HepG2 (cell line): ENCODE results near the gene LINGO3. TPM values are rescaled to one million over a fixed set of nuclear protein-coding genes. Genes with fewer than 3 reads are reported as not detected.

Experiments
- ELF1 ChIP-seq: sonication (generic); formaldehyde crosslinking; IDR thresholded peaks from 2 replicates; pipeline ENCODE4 v1.4.0; 2020; ENCODE audit warnings: missing genetic modification reagents
- KAT8 ChIP-seq: IDR thresholded peaks from 2 replicates; pipeline ENCODE4 v1.6.1; 2016; ENCODE audit warnings: missing genetic modification reagents, missing compliant biosample characterization
- KLF9 ChIP-seq: IDR thresholded peaks from 2 replicates; pipeline ENCODE4 v1.6.1; 2016; ENCODE audit warnings: low read depth
- MYC ChIP-seq: sonication (generic); formaldehyde crosslinking; IDR thresholded peaks from 2 replicates; pipeline ENCODE4 v1.9.0; 2021; ENCODE audit warnings: missing genetic modification reagents, borderline replicate concordance
- NFATC3 ChIP-seq: sonication (generic); formaldehyde crosslinking; IDR thresholded peaks from 2 replicates; pipeline ENCODE4 v1.5.1; 2020; ENCODE audit warnings: mild to moderate bottlenecking, missing genetic modification reagents
- NFKBIZ ChIP-seq: IDR thresholded peaks from 2 replicates; pipeline ENCODE4 v1.6.1; 2018; ENCODE audit warnings: missing genetic modification reagents, missing compliant biosample characterization
- SAFB2 ChIP-seq: sonication (generic); formaldehyde crosslinking; IDR thresholded peaks from 2 replicates; pipeline ENCODE4 v1.5.1; 2020; ENCODE audit warnings: missing genetic modification reagents, low read depth, mild to moderate bottlenecking, borderline replicate concordance
- SMAD1 ChIP-seq: sonication (generic); formaldehyde crosslinking; IDR thresholded peaks from 2 replicates; pipeline ENCODE4 v1.4.0; 2020; ENCODE audit warnings: missing genetic modification reagents, low read depth, mild to moderate bottlenecking, borderline replicate concordance
- TAF15 ChIP-seq: fragments of 200-400 bp; formaldehyde crosslinking; IDR thresholded peaks from one replicate; pipeline ENCODE4 v1.6.1; 2018; ENCODE audit warnings: mild to moderate bottlenecking, low read depth, low read length; ENCODE audit not compliant: poor library complexity, severe bottlenecking
- ZFY ChIP-seq: sonication (generic); formaldehyde crosslinking; IDR thresholded peaks from 2 replicates; pipeline ENCODE4 v1.4.0; 2020; ENCODE audit warnings: missing genetic modification reagents
- ZKSCAN8 ChIP-seq: IDR thresholded peaks from 2 replicates; pipeline ENCODE4 v1.6.1; 2016; ENCODE audit warnings: borderline replicate concordance, missing genetic modification reagents, missing compliant biosample characterization
- ZNF20 ChIP-seq: sonication (generic); formaldehyde crosslinking; IDR thresholded peaks from 2 replicates; pipeline ENCODE4 v1.4.0; 2020; ENCODE audit warnings: mild to moderate bottlenecking, moderate library complexity, missing genetic modification reagents
- ZNF205 ChIP-seq: IDR thresholded peaks from 2 replicates; pipeline ENCODE4 v1.6.1; 2018; ENCODE audit warnings: missing biosample characterization, missing genetic modification reagents
- ZNF232 ChIP-seq: sonication (generic); formaldehyde crosslinking; IDR thresholded peaks from 2 replicates; pipeline ENCODE4 v1.4.0; 2020; ENCODE audit warnings: missing genetic modification reagents, borderline replicate concordance
- ZNF329 ChIP-seq: sonication (generic); formaldehyde crosslinking; IDR thresholded peaks from 2 replicates; pipeline ENCODE4 v1.9.0; 2021; ENCODE audit warnings: low read depth, mild to moderate bottlenecking, missing genetic modification reagents
- ZNF678 ChIP-seq: sonication (generic); formaldehyde crosslinking; IDR thresholded peaks from 2 replicates; pipeline ENCODE4 v1.4.0; 2020; ENCODE audit warnings: mild to moderate bottlenecking, missing genetic modification reagents
- polyA plus RNA-seq, 8 experiments: library from polyadenylated mRNA; depleted of rRNA in 3 of 8; stranded (reverse) in 7 of 8; unstranded in 1 of 8; fragments of >200 nt; fragmentation: Illumina TruSeq in 4 of 8; extraction: Trizol in 4 of 8; gene quantifications; 2 replicates each; pipeline versions ENCODE4 v1.2.1 to v1.2.3, GENCODE V29; 2011 to 2016; ENCODE audit warnings: low read depth in 4 of 8, missing spikeins in 1 of 8, mixed read lengths in 1 of 8; ENCODE audit not compliant: insufficient read depth in 1 of 8
- total RNA-seq, 5 experiments: library from RNA; depleted of rRNA; stranded (reverse); fragments of >200 nt; fragmentation: Illumina TruSeq; extraction: Trizol; gene quantifications; 2 replicates each; pipeline ENCODE4 v1.2.3, GENCODE V29; 2016; ENCODE audit warnings: low read depth in 1 of 5
- TF ChIP-seq, protein P1 (sequence below): IDR thresholded peaks from 2 replicates; pipeline ENCODE4 v1.6.1; 2016; ENCODE audit warnings: missing biosample characterization, missing genetic modification reagents, low read depth
- TF ChIP-seq, protein P2 (sequence below): sonication (generic); formaldehyde crosslinking; IDR thresholded peaks from 2 replicates; pipeline ENCODE4 v1.8.0; 2022; ENCODE audit warnings: missing genetic modification reagents, mild to moderate bottlenecking, inconsistent platforms, borderline replicate concordance
- TF ChIP-seq, protein P3 (sequence below): sonication (generic); formaldehyde crosslinking; IDR thresholded peaks from 2 replicates; pipeline ENCODE4 v1.4.0; 2020; ENCODE audit warnings: missing genetic modification reagents
- TF ChIP-seq, protein P4 (sequence below): sonication (generic); formaldehyde crosslinking; IDR thresholded peaks from 2 replicates; pipeline ENCODE4 v1.8.0; 2022; ENCODE audit warnings: missing genetic modification reagents, mild to moderate bottlenecking, borderline replicate concordance

LINGO3 gene
- total and polyA plus RNA-seq, 2 of the 13 experiments (the other 11 are each of a cell fraction or from before 2014, with no cell fraction given) = not detected

DNA sequence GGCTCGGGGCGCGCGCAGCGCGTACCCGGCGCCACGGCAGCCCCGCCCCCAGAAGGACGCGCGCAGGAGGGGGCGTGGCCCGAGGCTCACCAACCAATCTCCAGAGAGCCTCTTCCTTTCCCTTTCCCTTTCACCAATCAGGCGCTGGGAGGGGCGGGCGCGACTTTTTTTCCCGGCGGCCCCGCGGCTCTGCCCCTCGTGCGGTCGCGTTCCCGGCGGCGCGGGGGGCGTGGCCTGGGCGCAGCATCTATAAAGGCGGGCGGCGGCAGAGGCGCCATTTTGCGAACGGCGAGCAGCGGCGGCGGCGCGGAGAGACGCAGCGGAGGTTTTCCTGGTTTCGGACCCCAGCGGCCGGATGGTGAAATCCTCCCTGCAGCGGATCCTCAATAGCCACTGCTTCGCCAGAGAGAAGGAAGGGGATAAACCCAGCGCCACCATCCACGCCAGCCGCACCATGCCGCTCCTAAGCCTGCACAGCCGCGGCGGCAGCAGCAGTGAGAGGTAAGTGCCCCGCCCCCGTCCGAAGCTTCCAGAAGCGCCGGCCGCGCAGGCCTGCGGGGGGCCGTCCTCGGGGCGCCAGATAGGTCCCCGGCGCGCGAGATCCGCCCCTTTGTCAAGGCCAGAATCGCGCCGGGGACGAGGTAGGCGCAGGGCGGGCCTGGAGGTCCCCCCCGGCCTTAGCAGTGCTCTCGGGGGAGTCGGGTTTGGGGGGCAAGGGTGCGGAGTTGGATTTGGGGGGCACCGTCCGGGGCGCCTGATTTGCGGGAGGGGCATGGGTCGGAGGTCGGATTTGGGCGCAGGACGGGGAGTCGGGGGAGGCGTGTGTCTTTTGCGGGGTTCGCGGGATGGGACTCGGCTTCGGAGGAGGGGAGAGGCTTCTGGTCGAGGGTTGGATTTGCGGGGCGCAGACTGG is 38.5 kb downstream of the LINGO3 start (continued):
- peak; percentile 85 for TF ChIP-seq KAT8 (CRISPR knock-in tag)
- TF ChIP-seq MYC (CRISPR knock-in tag) = peak; percentile 78
- no peak for TF ChIP-seq ZNF678 (CRISPR knock-in tag)
- TF ChIP-seq ELF1 = peak; percentile 32; the same call in 1 of the 2 replicates
- TF ChIP-seq TAF15 = no peak
- TF ChIP-seq, protein P1, sequence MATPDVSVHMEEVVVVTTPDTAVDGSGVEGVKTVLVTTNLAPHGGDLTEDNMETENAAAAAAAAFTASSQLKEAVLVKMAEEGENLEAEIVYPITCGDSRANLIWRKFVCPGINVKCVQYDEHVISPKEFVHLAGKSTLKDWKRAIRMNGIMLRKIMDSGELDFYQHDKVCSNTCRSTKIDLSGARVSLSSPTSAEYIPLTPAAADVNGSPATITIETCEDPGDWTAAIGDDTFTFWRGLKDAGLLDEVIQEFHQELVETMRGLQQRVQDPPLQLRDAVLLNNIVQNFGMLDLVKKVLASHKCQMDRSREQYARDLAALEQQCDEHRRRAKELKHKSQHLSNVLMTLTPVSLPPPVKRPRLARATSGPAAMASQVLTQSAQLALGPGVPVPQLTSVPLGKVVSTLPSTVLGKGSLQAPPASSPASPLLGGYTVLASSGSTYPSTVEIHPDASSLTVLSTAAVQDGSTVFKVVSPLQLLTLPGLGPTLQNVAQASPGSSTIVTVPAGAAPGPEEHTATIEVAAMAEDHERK = peak; percentile 50; the same call in 1 of the 2 replicates
- TF ChIP-seq SMAD1 (CRISPR knock-in tag) = peak; percentile 88
- no peak for TF ChIP-seq ZKSCAN8 (CRISPR knock-in tag)
- 0 out of 2 replicates have a peak, but pooled peaks have one; percentile 49 for TF ChIP-seq ZNF20 (CRISPR knock-in tag)
- TF ChIP-seq ZNF232 (CRISPR knock-in tag) = peak; percentile 91; the same call in 1 of the 2 replicates
- TF ChIP-seq NFKBIZ (CRISPR knock-in tag) = no peak
- TF ChIP-seq, protein P2, sequence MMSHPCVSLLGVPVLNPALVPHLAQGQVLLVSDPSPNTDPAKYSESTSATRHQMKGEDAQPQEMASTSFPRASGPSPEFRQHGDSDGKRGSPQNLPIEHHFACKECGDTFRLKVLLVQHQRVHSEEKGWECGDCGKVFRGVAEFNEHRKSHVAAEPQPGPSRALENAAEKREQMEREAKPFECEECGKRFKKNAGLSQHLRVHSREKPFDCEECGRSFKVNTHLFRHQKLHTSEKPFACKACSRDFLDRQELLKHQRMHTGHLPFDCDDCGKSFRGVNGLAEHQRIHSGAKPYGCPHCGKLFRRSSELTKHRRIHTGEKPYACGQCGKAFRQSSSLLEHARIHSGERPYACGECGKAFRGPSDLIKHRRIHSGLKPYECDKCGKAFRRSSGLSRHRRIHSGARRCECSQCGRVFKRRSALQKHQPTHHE (CRISPR knock-in tag) = peak; percentile 76; the same call in 1 of the 2 replicates
- peak; percentile 78; the same call in 1 of the 2 replicates for TF ChIP-seq SAFB2 (CRISPR knock-in tag)
- 0 out of 2 replicates have a peak, but pooled peaks have one; percentile 43 for TF ChIP-seq ZNF205
- TF ChIP-seq NFATC3 (CRISPR knock-in tag) = 0 out of 2 replicates have a peak, but pooled peaks have one; percentile 55
- TF ChIP-seq, protein P3, sequence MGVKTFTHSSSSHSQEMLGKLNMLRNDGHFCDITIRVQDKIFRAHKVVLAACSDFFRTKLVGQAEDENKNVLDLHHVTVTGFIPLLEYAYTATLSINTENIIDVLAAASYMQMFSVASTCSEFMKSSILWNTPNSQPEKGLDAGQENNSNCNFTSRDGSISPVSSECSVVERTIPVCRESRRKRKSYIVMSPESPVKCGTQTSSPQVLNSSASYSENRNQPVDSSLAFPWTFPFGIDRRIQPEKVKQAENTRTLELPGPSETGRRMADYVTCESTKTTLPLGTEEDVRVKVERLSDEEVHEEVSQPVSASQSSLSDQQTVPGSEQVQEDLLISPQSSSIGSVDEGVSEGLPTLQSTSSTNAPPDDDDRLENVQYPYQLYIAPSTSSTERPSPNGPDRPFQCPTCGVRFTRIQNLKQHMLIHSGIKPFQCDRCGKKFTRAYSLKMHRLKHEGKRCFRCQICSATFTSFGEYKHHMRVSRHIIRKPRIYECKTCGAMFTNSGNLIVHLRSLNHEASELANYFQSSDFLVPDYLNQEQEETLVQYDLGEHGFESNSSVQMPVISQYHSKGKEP (CRISPR knock-in tag) = peak; percentile 93
- TF ChIP-seq ZNF329 (CRISPR knock-in tag) = no peak
- TF ChIP-seq, protein P4, sequence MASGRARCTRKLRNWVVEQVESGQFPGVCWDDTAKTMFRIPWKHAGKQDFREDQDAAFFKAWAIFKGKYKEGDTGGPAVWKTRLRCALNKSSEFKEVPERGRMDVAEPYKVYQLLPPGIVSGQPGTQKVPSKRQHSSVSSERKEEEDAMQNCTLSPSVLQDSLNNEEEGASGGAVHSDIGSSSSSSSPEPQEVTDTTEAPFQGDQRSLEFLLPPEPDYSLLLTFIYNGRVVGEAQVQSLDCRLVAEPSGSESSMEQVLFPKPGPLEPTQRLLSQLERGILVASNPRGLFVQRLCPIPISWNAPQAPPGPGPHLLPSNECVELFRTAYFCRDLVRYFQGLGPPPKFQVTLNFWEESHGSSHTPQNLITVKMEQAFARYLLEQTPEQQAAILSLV (CRISPR knock-in tag) = peak; percentile 87
- TF ChIP-seq ZFY (CRISPR knock-in tag) = peak; percentile 55; the same call in 1 of the 2 replicates
- TF ChIP-seq KLF9 = peak; percentile 93
